Pancreas (tissue), 10 donors: ENCODE measurements around the gene NKTR. TPM values are rescaled to one million over a fixed set of nuclear protein-coding genes. Genes with fewer than 3 reads are reported as not detected.

Experiments used
- ATAC-seq, 4 donors: fragments of 200-7000 bp; cut with Tn5 transposase; one replicate each; pipeline versions ENCODE4 v1.8.0 to v1.9.1; 2020; ENCODE audit warnings: mild to moderate bottlenecking in 4 of 4, moderate library complexity in 4 of 4
- DNase-seq, 6 donors: peaks; one replicate each; pipeline ENCODE4 v3.0.0-alpha.2; 2020
- FAIRE-seq: peaks from 2 replicates; lab custom pipeline; 2012; peaks lifted over from hg19 to GRCh38; lab: Jason Lieb, UNC
- H3K27ac ChIP-seq, 4 donors: fragments of 200-600 bp; sonication (generic); 1 replicate in 3 of 4; 2 replicates in 1 of 4; pipeline versions ENCODE4 v1.5.0 to v1.8.0; 2020
- H3K27me3 ChIP-seq, 4 donors: fragments of 200-600 bp; one replicate each; pipeline ENCODE4 v1.8.0; 2021
- H3K36me3 ChIP-seq, 3 donors: fragments of 200-600 bp; sonication (generic) in 1 of 3; one replicate each; pipeline versions ENCODE4 v1.5.0 to v1.8.0; 2020 to 2021
- H3K4me1 ChIP-seq, 3 donors: fragments of 200-600 bp; one replicate each; pipeline ENCODE4 v1.8.0; 2021
- H3K4me3 ChIP-seq, 4 donors: fragments of 200-600 bp; sonication (generic) in 2 of 4; one replicate each; pipeline versions ENCODE4 v1.5.0 to v1.8.0; 2020 to 2021
- H3K9me3 ChIP-seq, 4 donors: fragments of 200-600 bp; one replicate each; pipeline ENCODE4 v1.8.0; 2021
- WGBS, 2 donors: extraction: QIAGEN DNeasy Blood & Tissue Kit; methylation state at CpG; one replicate each; pipeline ENCODE4 v1.1.7; 2013; 5-methylcytosine and 5-hydroxymethylcytosine counted together
- intact Hi-C, 3 donors: fragments of 100-400 bp; cut with DNase I; formaldehyde crosslinking; loops; one replicate each; pipeline versions ENCODE4 v1.11.1 to v1.14.2; 2022
- polyA plus RNA-seq, 2 donors: library from polyadenylated mRNA; stranded (reverse); fragments of 200-250 nt; gene quantifications; one replicate each; pipeline ENCODE4 v1.2.3, GENCODE V29; 2013
- total RNA-seq, 6 donors: library from RNA; stranded (reverse); fragmentation: NEBNext Ultra II Directional in 4 of 6; extraction: Animal tissue kit (Norgen Biotek cat#: 25700) in 4 of 6; gene quantifications; one replicate each; pipeline versions ENCODE4 v1.2.1 to v1.2.4, GENCODE V29; 2021 to 2023
- TF ChIP-seq, protein P1 (sequence below), 4 donors: fragments of 200-600 bp; sonication (generic) in 3 of 4; IDR thresholded peaks; one replicate each; pipeline versions ENCODE4 v1.5.0 to v1.8.0; 2021; ENCODE audit warnings: antibody characterized with exemption in 4 of 4
- donor health status: healthy with polysubstance abuse.
- donor health status: DM: no; HTN: no; CAD: no; lungs with moderate emphysema.
- donor health status: DM: no; HTN: no; CAD: no.
- donor health status: control.
- donor health status: control.
- donor health status: Bipolar disorder and iron deficiency.
- donor health status: DM: yes; HTN: yes; CAD: no.
- donor health status: DM: no; HTN: no; CAD: no.
- donor health status: DM: no; HTN: no; CAD: no.
- donor health status: DM: yes; HTN: yes; CAD: no.

Gene NKTR
- total and polyA plus RNA-seq, 8 donors, result 15.5 to 46.8 (median 33.0) TPM

- H3K9me3 ChIP-seq, result no peaks in the 10 kb centered on the region
- ATAC-seq, result no peak
- peaks cover 0 to 12% (median 0%) of the 10 kb centered on the region in 3 donors for H3K4me1 ChIP-seq
- H3K27ac ChIP-seq, result no peak overlapping the region
- WGBS, 2 donors, result 81 to 83% methylated on average over 5 of the region's 5 CpGs
- TF ChIP-seq, protein P1, sequence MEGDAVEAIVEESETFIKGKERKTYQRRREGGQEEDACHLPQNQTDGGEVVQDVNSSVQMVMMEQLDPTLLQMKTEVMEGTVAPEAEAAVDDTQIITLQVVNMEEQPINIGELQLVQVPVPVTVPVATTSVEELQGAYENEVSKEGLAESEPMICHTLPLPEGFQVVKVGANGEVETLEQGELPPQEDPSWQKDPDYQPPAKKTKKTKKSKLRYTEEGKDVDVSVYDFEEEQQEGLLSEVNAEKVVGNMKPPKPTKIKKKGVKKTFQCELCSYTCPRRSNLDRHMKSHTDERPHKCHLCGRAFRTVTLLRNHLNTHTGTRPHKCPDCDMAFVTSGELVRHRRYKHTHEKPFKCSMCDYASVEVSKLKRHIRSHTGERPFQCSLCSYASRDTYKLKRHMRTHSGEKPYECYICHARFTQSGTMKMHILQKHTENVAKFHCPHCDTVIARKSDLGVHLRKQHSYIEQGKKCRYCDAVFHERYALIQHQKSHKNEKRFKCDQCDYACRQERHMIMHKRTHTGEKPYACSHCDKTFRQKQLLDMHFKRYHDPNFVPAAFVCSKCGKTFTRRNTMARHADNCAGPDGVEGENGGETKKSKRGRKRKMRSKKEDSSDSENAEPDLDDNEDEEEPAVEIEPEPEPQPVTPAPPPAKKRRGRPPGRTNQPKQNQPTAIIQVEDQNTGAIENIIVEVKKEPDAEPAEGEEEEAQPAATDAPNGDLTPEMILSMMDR (IDR thresholded peaks at IDR 0.05), result no peak
- H3K4me3 ChIP-seq, result no peak overlapping the region
- no peaks in the 10 kb centered on the region for H3K27me3 ChIP-seq
- no peak for DNase-seq
- no peaks in the 10 kb centered on the region for H3K36me3 ChIP-seq
- no peak for FAIRE-seq
- intact Hi-C loops, result loop anchor here in 1 of 3 donors (10.0 kb wide), 1 partner anchor 156 kb away; no protein-coding TSS in a partner anchor
Observed at GRCh38 chr3:42588625-42589024, 11.9 kb upstream of the NKTR start.

DNA sequence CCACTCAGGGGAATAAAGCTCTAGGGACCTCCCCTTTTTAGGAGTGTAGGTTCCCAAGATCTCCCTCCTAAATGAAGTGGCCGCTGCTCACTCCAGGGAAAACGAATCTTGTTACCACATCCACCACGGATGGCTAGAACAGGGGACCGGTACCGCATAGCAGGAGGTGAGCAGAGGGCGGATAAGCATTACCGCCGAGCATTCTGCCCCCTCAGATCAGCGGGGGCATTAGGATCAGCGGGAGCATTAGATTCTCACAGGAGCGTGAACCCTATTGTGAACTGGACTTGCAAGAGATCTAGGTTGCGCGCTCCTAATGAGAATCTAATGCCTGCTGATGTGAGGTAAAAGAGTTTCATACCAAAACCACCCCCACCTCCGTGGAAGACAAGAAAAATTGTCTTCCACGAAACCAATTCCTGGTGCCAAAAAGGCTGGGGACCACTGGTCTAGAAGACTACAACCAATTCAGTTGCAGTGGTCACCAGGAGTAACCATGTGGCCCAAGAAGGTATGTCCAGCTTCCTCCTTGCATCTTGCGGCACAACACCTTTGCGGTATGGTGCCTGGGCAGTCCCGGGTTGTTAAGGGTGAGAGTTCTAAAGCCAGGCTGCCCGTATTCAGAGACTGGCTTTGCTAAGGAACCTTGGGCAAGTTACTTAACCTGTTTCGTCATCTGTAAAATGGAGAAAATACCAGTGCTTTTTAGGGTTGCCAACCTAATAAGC, 10.9 kb upstream of the NKTR start:
- Histone ChIP-seq H3K27me3 (no peaks in the 10 kb centered on the region), H3K4me1 (peaks cover 0 to 12% (median 0%) of the 10 kb centered on the region in 3 donors), H3K36me3 (no peaks in the 10 kb centered on the region), H3K4me3 (peak overlapping the region in 2 of 4 donors; percentile 63 to 67), H3K27ac (peak overlapping the region in 2 of 4 donors; percentile 56 to 67), H3K9me3 (no peaks in the 10 kb centered on the region)
- no peak for ATAC-seq
- WGBS, 2 donors, result 89 to 93% methylated on average over 20 of the region's 20 CpGs
- no peak for FAIRE-seq
- intact Hi-C loops, result loop anchor here in 1 of 3 donors (10.0 kb wide), 1 partner anchor 155 kb away; no protein-coding TSS in a partner anchor
- no peak for DNase-seq
- TF ChIP-seq, protein P1 (IDR thresholded peaks at IDR 0.05), result no peak

- 7 to 8% methylated on average over 41 to 44 of the region's 44 CpGs for WGBS, 2 donors
- H3K4me1 ChIP-seq, result peaks cover 0 to 12% (median 0%) of the 10 kb centered on the region in 3 donors
- H3K9me3 ChIP-seq, result no peaks in the 10 kb centered on the region
- ATAC-seq, result peak in 3 of 4 donors; percentile 11 to 48 (median 16)
- FAIRE-seq, result no peak
- TF ChIP-seq, protein P1 (IDR thresholded peaks at IDR 0.05), result no peak
- H3K4me3 ChIP-seq, result peak overlapping the region; percentile 51 to 67 (median 60)
- intact Hi-C loops, result no loop called here
- no peaks in the 10 kb centered on the region for H3K27me3 ChIP-seq
- no peaks in the 10 kb centered on the region for H3K36me3 ChIP-seq
- no peak for DNase-seq
- peak overlapping the region; percentile 51 to 71 (median 62) for H3K27ac ChIP-seq
Observed at GRCh38 chr3:42590989-42591756, 9.3 kb upstream of the NKTR start.

GRCh38 chr3:42591811-42592210, 8.7 kb upstream of the NKTR start:
- FAIRE-seq, result no peak
- TF ChIP-seq, protein P1 (IDR thresholded peaks at IDR 0.05), result no peak
- no peak for ATAC-seq
- peaks cover 0 to 12% (median 0%) of the 10 kb centered on the region in 3 donors for H3K4me1 ChIP-seq
- WGBS, 2 donors, result 78 to 84% methylated on average over 4 of the region's 4 CpGs
- no peak overlapping the region for H3K27ac ChIP-seq
- no peaks in the 10 kb centered on the region for H3K36me3 ChIP-seq
- no peaks in the 10 kb centered on the region for H3K9me3 ChIP-seq
- intact Hi-C loops, result no loop called here
- no peaks in the 10 kb centered on the region for H3K27me3 ChIP-seq
- DNase-seq, result no peak
- H3K4me3 ChIP-seq, result peak overlapping the region in 1 of 4 donors; percentile 67
